ENCODE results near the gene ATOX1. TPM values are rescaled to one million over a fixed set of nuclear protein-coding genes. Genes with fewer than 3 reads are reported as not detected.
A peak's percentile ranks its signal among the peaks of the same experiment; 100 is the strongest.
"Not testable (repeated sequence)": the region's sequence is repeated elsewhere in the genome, so short reads cannot be mapped to it uniquely, and the experiment has no call there.

The ATOX1 gene
- total and polyA plus RNA-seq, 9 donors, result 45.2 to 69.1 (median 52.2) TPM

DNA sequence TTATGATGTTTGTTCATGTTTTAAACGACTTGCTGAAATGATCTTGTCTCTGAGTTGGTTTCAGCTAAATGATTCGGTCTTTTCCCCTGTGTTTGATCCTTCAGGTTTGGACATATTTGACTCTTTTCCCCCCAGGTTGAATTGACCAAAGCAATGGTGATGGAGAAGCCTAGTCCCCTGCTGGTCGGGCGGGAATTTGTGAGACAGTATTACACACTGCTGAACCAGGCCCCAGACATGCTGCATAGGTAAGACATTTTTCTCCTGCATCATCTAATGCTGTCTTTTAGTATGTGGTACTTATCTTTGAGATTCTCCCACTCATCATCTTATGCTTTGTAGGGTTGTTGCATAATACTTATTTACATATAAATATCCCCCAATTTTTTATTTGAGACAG is 28.0 kb upstream of the ATOX1 start:
- Histone ChIP-seq H3K36me3 (ENCODE audit: control insufficient read depth, insufficient read depth, low read length) (peaks cover 27% of the 10 kb centered on the region), H3K27me3 (ENCODE audit: control insufficient read depth, insufficient read depth, low read length) (no peaks in the 10 kb centered on the region), H3K9me3 (replicated peaks; ENCODE audit: control insufficient read depth, low read depth, low read length) (no peaks in the 10 kb centered on the region), H3K27ac (ENCODE audit: low read length) (no peak overlapping the region), H3K4me1 (ENCODE audit: control insufficient read depth, insufficient read depth, low read length) (no peaks in the 10 kb centered on the region), H3K4me3 (ENCODE audit: low read length) (no peak overlapping the region)
- WGBS (ENCODE audit: insufficient coverage), result 82% methylated on average over 2 of the region's 4 CpGs
- DNase-seq, result no peak

DNA sequence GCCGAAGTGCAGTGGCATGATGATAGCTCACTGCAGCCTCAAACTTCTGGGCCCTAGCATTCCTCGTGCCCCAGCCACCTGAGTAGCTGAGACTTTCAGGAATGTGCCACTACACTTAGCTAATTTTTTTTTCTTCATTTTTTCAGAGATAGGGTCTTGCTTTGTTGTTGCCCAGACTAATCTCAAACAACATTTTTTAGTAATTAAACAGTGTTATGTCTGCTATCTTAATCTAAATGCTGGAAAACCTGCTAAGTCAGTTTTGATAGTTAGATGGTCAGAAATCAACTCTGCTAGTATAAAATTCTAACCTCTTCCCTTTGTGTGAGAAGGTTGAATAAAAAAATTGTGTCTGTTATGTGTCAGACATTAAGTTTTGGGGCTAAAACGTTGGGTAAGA is 25.7 kb upstream of the ATOX1 start:
- Histone ChIP-seq H3K27ac (ENCODE audit: low read length) (no peak overlapping the region), H3K4me1 (ENCODE audit: control insufficient read depth, insufficient read depth, low read length) (no peaks in the 10 kb centered on the region), H3K27me3 (ENCODE audit: control insufficient read depth, insufficient read depth, low read length) (no peaks in the 10 kb centered on the region), H3K36me3 (ENCODE audit: control insufficient read depth, insufficient read depth, low read length) (peaks cover 14% of the 10 kb centered on the region), H3K9me3 (replicated peaks; ENCODE audit: control insufficient read depth, low read depth, low read length) (no peaks in the 10 kb centered on the region), H3K4me3 (ENCODE audit: low read length) (no peak overlapping the region)
- no peak for DNase-seq
- no CpG with 5 or more reads among the region's 3 CpGs for WGBS (ENCODE audit: insufficient coverage)

DNA sequence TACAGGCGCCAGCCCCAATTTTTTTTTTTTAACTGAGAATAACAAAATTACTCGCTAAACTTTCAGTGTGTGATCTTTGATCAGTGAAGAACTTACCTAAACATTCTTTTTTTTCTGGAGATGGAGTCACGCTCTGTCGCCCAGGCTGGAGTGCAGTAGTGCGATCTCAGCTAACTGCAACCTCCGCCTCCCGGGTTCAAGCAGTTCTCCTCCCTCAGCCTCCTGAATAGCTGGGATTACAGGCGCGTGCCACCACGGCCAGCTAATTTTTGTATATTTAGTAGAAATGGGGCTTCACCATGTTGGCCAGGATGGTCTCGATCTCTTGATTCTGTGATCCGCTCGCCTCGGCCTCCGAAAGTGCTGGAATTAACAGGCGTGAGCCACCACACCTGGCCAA is 25.2 kb upstream of the ATOX1 start:
- not testable (repeated sequence) for H3K27ac ChIP-seq (ENCODE audit: low read length); H3K9me3 ChIP-seq (replicated peaks; ENCODE audit: control insufficient read depth, low read depth, low read length); H3K4me1 ChIP-seq (ENCODE audit: control insufficient read depth, insufficient read depth, low read length); DNase-seq; H3K27me3 ChIP-seq (ENCODE audit: control insufficient read depth, insufficient read depth, low read length); H3K4me3 ChIP-seq (ENCODE audit: low read length)
- WGBS (ENCODE audit: insufficient coverage), result no CpG with 5 or more reads among the region's 16 CpGs
- H3K36me3 ChIP-seq (ENCODE audit: control insufficient read depth, insufficient read depth, low read length), result peaks cover 11% of the 10 kb centered on the region

DNA sequence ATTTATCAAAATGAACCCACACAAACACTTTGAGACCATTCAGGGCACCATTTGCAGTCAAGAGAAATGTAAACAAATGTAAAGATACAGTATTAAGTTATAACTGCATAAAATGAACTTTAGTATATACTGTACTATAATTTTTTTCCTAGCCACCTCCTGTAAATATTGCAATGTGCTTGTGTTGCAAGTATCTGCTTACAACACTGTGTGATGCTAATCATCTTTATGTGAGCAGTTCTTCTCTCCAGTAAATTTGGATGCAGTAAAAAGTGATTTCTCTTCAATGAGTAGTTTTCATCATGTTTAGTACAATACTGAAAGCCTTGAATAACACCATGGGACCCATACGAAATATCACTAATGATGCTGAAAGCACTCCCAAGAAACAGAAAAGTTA is 22.8 kb upstream of the ATOX1 start:
- H3K27ac ChIP-seq (ENCODE audit: low read length), result no peak overlapping the region
- H3K4me1 ChIP-seq (ENCODE audit: control insufficient read depth, insufficient read depth, low read length), result peaks cover 4% of the 10 kb centered on the region
- no peak for DNase-seq
- H3K9me3 ChIP-seq (replicated peaks; ENCODE audit: control insufficient read depth, low read depth, low read length), result no peaks in the 10 kb centered on the region
- H3K27me3 ChIP-seq (ENCODE audit: control insufficient read depth, insufficient read depth, low read length), result no peaks in the 10 kb centered on the region
- H3K36me3 ChIP-seq (ENCODE audit: control insufficient read depth, insufficient read depth, low read length), result peaks cover 2% of the 10 kb centered on the region
- WGBS (ENCODE audit: insufficient coverage), result no CpG with 5 or more reads among the region's 1 CpG
- H3K4me3 ChIP-seq (ENCODE audit: low read length), result no peak overlapping the region

DNA sequence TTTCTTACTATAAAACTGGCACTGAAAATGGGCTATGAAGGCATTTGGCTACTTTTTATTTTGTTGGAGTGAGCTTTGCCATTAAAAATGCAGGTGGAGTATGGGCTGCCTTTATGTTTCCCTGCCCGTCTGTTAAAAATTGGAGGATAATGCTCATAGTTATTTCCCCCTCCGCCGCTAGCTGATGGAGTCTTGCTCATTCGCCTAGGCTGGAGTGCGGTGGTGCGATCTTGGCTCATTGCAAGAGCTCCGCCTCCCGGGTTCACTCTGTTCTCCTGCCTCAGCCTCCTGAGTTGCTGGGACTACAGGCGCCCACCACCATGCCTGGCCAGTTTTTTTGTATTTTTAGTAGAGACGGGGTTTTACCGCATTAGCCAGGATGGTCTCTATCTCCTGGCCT is 21.9 kb upstream of the ATOX1 start:
- H3K27ac ChIP-seq (ENCODE audit: low read length), result no peak overlapping the region
- no peaks in the 10 kb centered on the region for H3K27me3 ChIP-seq (ENCODE audit: control insufficient read depth, insufficient read depth, low read length)
- no peak for DNase-seq
- H3K4me3 ChIP-seq (ENCODE audit: low read length), result no peak overlapping the region
- peaks cover 4% of the 10 kb centered on the region for H3K4me1 ChIP-seq (ENCODE audit: control insufficient read depth, insufficient read depth, low read length)
- no CpG with 5 or more reads among the region's 11 CpGs for WGBS (ENCODE audit: insufficient coverage)
- H3K9me3 ChIP-seq (replicated peaks; ENCODE audit: control insufficient read depth, low read depth, low read length), result no peaks in the 10 kb centered on the region
- peaks cover 2% of the 10 kb centered on the region for H3K36me3 ChIP-seq (ENCODE audit: control insufficient read depth, insufficient read depth, low read length)

DNA sequence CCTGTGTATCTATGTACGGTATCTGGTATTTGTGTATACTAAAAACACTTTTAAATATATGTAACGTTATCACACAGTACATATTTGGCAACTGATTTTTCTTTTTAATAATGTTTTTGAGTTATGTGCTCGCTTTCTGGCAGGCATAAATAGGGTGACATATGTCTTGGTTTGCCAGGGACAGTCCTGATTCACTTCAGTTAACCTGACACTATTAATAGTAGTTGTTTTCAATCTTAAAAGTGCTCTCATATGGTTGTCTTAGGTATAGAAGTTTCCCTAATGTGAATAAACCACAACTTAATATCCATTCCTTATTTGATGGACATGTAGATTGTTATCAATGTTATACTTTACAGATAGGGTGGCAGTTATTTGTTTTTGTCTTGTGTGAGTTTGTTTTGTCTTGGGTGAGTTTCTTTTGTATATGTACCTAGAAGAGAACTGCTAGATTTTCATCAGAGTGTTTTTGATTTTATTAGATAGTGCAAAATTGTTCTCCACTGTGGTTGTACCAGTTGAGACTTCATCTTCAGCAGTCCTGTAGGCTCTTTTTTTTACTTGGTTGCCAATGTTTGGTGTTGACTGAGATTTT is 21.2 kb upstream of the ATOX1 start:
- Histone ChIP-seq H3K4me1 (ENCODE audit: control insufficient read depth, insufficient read depth, low read length) (peaks cover 6% of the 10 kb centered on the region), H3K27me3 (ENCODE audit: control insufficient read depth, insufficient read depth, low read length) (no peaks in the 10 kb centered on the region), H3K27ac (ENCODE audit: low read length) (no peak overlapping the region), H3K36me3 (ENCODE audit: control insufficient read depth, insufficient read depth, low read length) (peaks cover 2% of the 10 kb centered on the region), H3K9me3 (replicated peaks; ENCODE audit: control insufficient read depth, low read depth, low read length) (no peaks in the 10 kb centered on the region), H3K4me3 (ENCODE audit: low read length) (no peak overlapping the region)
- DNase-seq, result no peak
- no CpG with 5 or more reads among the region's 3 CpGs for WGBS (ENCODE audit: insufficient coverage)

DNA sequence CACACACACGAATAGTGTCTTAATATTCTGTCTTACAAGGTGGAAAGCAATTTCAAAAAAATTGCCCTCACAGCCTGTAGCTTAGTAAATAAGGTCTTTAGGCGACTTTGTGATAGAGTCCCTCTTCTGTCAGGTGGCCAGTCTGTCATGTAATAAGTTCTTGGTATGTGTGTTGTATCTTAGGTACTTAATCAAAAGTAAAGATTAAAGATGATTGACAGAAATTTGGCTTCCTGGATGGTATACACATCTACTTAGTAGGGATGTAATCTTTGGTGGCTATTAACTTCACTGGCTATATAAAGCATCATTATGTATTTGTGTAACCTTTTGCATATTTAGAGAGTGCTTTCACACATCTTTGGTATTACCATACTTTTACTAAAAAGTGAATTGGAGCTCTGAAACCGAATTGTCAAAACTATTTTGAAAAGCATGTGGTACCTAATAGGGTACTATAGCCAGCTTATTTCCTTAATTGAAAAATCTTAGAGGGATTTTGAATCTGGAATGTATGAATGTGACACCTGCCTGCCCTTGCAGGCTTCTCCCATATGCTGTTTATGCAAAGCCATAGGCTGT is 16.7 kb upstream of the ATOX1 start:
- H3K36me3 ChIP-seq (ENCODE audit: control insufficient read depth, insufficient read depth, low read length), result peaks cover 2% of the 10 kb centered on the region
- H3K4me3 ChIP-seq (ENCODE audit: low read length), result no peak overlapping the region
- no peaks in the 10 kb centered on the region for H3K9me3 ChIP-seq (replicated peaks; ENCODE audit: control insufficient read depth, low read depth, low read length)
- DNase-seq, result no peak
- no CpG with 5 or more reads among the region's 3 CpGs for whole genome bisulfite sequencing (ENCODE audit: insufficient coverage)
- no peak overlapping the region for H3K27ac ChIP-seq (ENCODE audit: low read length)
- H3K4me1 ChIP-seq (ENCODE audit: control insufficient read depth, insufficient read depth, low read length), result peaks cover 14% of the 10 kb centered on the region
- H3K27me3 ChIP-seq (ENCODE audit: control insufficient read depth, insufficient read depth, low read length), result no peaks in the 10 kb centered on the region

DNA sequence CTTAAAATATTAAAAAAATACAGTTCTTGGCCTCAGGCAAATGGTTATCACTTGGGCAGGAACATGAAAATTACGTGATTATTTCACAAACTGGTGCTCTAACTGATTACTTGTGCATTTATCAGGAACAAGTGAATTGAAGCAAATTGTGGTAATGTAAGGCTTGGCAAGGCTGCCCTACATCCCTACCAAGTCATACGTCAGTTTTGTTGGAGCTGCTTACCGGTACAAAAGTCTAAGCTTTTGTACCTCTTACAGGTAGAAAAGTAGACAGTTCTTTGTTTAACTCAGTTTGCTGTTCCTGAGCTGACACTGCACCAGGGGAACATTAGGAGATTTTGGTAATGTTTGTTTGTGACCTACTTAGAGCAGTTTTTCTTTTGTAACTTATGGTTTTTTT is 15.5 kb upstream of the ATOX1 start:
- Histone ChIP-seq H3K9me3 (replicated peaks; ENCODE audit: control insufficient read depth, low read depth, low read length) (no peaks in the 10 kb centered on the region), H3K36me3 (ENCODE audit: control insufficient read depth, insufficient read depth, low read length) (peaks cover 2% of the 10 kb centered on the region), H3K4me1 (ENCODE audit: control insufficient read depth, insufficient read depth, low read length) (peaks cover 19% of the 10 kb centered on the region), H3K27me3 (ENCODE audit: control insufficient read depth, insufficient read depth, low read length) (no peaks in the 10 kb centered on the region), H3K27ac (ENCODE audit: low read length) (no peak overlapping the region), H3K4me3 (ENCODE audit: low read length) (peak overlapping the region; percentile 81)
- DNase-seq, result no peak
- WGBS (ENCODE audit: insufficient coverage), result no CpG with 5 or more reads among the region's 3 CpGs

DNA sequence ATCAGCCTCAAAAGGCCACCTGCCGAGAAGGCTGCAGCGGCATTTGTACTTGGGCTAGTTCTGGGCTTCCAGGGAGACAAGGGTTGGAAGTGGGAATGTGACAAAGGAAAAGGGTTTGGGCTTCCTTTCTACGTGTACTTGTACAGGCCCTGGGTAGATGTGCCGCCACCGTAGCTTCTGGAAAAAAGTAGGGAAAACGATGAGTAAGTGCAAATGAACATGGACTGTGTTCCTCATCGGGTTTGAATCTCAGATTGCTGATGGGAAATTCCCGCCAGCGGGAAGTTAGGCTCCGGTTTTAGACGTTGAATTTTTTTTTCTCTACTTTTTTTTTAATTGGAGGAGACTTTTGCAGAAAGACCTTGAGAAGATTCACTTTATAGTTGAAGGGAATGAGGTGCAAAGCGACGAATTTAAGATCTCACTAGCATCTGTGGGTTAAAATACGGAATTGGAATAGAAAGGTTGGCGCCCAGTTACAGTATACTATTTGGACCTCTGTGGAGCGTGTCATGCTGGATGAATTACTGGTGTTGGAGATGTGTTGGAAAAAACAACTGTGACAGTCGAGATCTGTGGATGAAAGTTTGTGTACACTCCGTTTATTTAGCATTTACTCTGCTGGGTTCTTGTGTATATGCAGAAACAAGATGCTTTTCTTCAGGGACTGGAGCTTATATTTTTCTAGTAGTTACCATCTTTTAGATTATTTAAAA is 14.6 kb upstream of the ATOX1 start:
- Histone ChIP-seq H3K4me3 (ENCODE audit: low read length) (peak overlapping the region; percentile 81), H3K36me3 (ENCODE audit: control insufficient read depth, insufficient read depth, low read length) (no peaks in the 10 kb centered on the region), H3K4me1 (ENCODE audit: control insufficient read depth, insufficient read depth, low read length) (peaks cover 19% of the 10 kb centered on the region), H3K27ac (ENCODE audit: low read length) (peak overlapping the region; percentile 93), H3K9me3 (replicated peaks; ENCODE audit: control insufficient read depth, low read depth, low read length) (no peaks in the 10 kb centered on the region), H3K27me3 (ENCODE audit: control insufficient read depth, insufficient read depth, low read length) (no peaks in the 10 kb centered on the region)
- DNase-seq, result peak; percentile 60
- WGBS (ENCODE audit: insufficient coverage), result 2% methylated on average over 15 of the region's 18 CpGs

DNA sequence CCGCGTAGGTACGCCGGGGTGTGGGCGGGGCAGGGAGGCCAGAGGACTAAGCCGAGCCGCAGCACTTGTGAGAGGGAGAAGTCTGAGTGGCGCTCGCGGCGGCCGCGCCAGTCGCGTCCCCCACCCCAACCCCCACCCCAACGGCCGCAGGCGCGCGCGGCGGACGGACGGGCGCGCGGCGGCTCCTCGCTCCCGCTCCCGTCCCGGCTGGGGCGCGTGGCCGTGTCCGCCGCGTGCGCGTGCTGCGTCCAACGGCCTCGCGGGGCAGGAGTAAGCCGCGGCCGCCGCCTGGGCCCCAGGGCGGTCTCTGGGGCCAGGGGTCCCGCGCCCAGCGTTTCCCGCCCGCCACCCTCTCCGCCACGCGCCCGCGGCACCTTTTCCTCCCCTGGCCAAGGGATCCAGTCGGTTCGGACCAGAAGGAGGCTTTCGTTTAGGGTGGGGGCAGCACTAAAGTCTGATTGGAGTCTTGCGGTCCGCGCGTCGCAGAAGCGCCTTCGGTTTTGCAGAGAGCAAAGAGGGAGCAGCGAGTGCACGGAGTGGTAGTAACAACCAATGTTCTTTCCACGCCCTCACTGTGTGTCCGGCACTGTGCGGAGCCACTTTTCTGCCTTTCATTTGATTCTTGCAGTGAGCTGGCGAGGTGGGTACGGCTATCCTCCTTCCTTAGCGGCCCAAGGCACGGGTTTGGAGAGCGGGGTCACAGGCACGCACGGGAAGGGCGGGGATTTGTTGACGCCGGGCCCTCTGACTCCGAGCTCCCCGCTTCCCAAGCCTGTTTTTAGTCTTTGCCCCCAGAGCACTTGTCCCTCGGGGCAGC is 13.8 kb upstream of the ATOX1 start:
- peak; percentile 64 for DNase-seq
- 0% methylated on average over 67 of the region's 87 CpGs for WGBS (ENCODE audit: insufficient coverage)
- H3K4me1 ChIP-seq (ENCODE audit: control insufficient read depth, insufficient read depth, low read length), result peaks cover 19% of the 10 kb centered on the region
- H3K9me3 ChIP-seq (replicated peaks; ENCODE audit: control insufficient read depth, low read depth, low read length), result no peaks in the 10 kb centered on the region
- H3K4me3 ChIP-seq (ENCODE audit: low read length), result peak overlapping the region; percentile 81
- no peaks in the 10 kb centered on the region for H3K27me3 ChIP-seq (ENCODE audit: control insufficient read depth, insufficient read depth, low read length)
- peak overlapping the region; percentile 95 for H3K27ac ChIP-seq (ENCODE audit: low read length)
- H3K36me3 ChIP-seq (ENCODE audit: control insufficient read depth, insufficient read depth, low read length), result no peaks in the 10 kb centered on the region
